ENCODE results near the gene TMEM130.

TMEM130 gene

DNA sequence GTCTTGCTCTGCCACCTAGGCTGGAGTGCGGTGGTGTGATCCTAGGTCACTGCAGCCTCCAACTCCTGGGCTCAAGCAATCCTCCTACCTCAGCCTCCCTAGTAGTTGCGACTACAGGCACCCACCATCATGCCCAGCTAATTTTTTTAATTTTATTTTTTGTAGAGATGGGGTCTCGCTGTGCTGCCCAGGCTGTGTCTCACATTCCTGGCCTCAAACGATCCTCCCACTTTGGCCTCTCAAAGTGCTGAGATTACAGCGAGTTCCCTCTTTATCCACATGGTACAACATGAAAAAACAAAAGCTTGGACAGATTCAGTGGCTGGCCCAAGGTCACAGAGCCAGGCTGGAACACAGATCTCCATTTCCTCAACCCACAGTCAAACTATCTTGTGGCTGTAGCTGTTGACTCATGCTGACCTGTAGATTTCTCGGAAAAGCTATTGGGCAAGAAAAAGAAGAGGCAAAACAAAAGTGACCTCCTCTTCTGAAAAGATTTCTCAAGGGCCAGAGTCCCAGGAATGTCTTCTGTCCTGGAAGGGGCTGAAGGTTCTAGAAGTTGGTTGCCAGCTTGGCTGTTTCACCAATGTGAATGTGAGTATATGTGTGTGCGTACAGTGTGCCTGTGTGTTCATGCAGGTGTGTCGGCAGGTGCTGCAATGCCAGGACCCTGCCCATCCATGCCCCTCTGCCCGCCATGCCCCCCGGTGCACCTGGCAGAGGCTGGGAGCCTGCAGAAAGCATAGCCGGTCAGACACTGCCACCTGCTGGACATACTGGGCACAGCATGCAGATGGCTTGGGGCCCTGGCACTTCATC, 28.4 kb downstream of the TMEM130 start:
- DNase-seq (ENCODE audit: low spot score): peak; percentile 84

- DNase-seq (ENCODE audit: low spot score): no peak
Measured at GRCh38 chr7:98840722-98841121, 29.1 kb downstream of the TMEM130 start.

GRCh38 chr7:98840096-98840495, 29.7 kb downstream of the TMEM130 start:
- DNase-seq (ENCODE audit: low spot score): no peak

- DNase-seq (ENCODE audit: low spot score): no peak
Measured at GRCh38 chr7:98837630-98837972, 32.2 kb downstream of the TMEM130 start.

GRCh38 chr7:98836811-98837629, 32.8 kb downstream of the TMEM130 start:
- DNase-seq (ENCODE audit: low spot score): no peak

DNA sequence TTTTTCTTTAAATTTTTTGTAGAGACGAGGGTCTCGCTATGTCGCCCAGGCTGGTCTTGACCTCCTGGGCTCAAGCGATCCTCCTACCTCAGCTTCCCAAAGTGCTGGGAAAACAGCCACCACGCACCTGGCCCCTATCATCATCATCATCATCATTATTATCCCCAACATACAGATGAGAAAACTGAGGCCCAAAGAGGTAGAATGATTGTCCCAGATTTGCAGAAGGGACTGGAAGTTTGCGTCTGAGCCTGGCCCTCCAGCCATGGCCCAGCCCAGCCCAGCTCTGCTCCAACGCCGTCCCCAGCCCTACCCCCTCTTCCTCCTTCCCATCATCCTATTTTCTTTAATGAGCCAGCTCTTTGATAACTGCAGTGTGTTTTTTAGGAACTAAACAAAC, 34.9 kb downstream of the TMEM130 start:
- DNase-seq (ENCODE audit: low spot score): no peak

- DNase-seq (ENCODE audit: low spot score): no peak
Measured at GRCh38 chr7:98833022-98833421, 36.8 kb downstream of the TMEM130 start.

GRCh38 chr7:98831641-98832221, 38.1 kb downstream of the TMEM130 start:
- DNase-seq (ENCODE audit: low spot score): no peak

GRCh38 chr7:98830972-98831548, 38.8 kb downstream of the TMEM130 start:
- DNase-seq (ENCODE audit: low spot score): no peak

- DNase-seq (ENCODE audit: low spot score): no peak
Measured at GRCh38 chr7:98828368-98828767, 41.4 kb downstream of the TMEM130 start.

GRCh38 chr7:98827258-98827657, 42.6 kb downstream of the TMEM130 start:
- DNase-seq (ENCODE audit: low spot score): no peak

DNA sequence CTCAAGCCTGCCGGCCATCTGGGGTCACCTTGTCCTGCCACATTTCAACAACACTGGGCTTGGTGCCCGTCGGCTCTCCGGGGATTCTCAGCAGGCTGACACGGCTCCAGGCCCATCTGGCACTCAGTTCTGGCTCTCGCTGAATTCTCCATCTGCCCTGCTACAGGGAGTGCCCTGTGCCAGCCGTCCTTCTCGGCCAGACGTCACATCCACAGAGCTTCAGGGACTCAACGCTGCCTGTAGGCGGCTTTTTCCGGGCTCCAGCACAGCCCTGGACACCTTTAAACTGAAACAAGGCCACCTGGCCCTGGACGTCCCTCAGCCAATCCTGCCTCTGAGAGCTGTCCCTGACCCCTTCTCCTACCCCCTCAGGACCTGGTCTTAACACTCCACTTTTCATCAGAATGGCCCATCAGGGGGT, 43.0 kb downstream of the TMEM130 start:
- peak; percentile 42 for DNase-seq (ENCODE audit: low spot score)

DNA sequence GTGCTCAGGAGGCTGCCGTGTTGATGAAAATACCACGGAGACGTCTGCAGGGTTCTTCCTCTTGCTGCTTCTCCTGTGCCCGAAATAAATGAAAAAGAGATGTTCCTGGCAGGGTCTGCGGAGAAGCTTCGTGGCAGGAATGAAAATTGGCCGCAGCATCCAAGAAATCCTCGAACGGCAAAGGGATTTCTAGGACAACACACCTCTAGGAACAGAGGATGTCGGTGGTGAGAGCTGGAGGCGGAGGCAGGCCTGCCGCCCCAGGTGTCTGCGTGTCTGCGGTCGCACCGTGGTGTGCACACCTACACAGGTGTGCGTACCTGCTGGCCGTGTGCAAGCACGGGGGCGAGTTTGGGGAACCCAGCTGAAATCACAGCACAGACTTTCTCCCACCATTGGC, 43.4 kb downstream of the TMEM130 start:
- no peak for DNase-seq (ENCODE audit: low spot score)

- no peak for DNase-seq (ENCODE audit: low spot score)
Measured at GRCh38 chr7:98823226-98823625, 46.6 kb downstream of the TMEM130 start.

GRCh38 chr7:98821348-98821747, 48.5 kb downstream of the TMEM130 start:
- DNase-seq (ENCODE audit: low spot score): no peak

GRCh38 chr7:98816967-98817710, 52.7 kb downstream of the TMEM130 start:
- DNase-seq (ENCODE audit: low spot score): no peak

DNA sequence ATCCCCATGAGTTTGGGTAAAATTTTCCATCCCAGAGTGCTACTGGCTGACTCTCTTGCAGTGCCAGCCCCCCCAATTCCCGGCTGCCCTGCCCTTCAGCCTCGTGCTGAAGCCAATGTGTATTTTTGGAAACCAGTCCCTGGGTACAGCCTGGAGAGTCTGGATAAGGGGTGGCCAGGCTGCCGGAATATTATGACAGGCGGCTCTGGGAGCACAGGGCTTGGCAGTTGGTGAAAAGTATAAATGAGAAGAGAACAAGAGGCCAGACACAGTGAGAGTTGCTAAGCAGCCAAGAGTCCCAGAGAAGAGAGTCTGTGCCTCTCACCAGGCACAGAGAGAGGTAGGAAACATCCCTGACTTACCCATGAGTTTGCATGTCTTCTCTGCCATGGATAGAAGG, 53.6 kb downstream of the TMEM130 start:
- no peak for DNase-seq (ENCODE audit: low spot score)

- DNase-seq (ENCODE audit: low spot score): no peak
Measured at GRCh38 chr7:98815313-98815712, 54.5 kb downstream of the TMEM130 start.

DNA sequence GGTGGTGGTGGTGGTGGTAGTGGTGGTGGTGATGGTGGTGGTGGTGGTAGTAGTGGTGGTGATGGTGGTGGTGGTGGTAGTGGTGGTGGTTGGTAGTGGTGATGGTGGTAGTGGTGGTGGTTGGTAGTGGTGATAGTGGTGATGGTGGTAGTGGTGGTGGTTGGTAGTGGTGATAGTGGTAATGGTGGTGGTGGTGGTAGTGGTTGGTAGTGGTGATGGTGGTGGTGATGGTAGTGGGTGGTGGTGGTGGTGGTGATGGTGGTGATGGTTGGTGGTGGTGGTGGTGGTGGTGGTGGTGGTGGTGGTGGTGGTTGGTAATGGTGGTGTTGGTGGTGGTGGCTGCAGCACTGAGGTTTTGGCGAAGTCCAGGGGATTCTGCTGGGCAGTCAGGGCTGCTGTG, 58.5 kb downstream of the TMEM130 start:
- no peak for DNase-seq (ENCODE audit: low spot score)

DNA sequence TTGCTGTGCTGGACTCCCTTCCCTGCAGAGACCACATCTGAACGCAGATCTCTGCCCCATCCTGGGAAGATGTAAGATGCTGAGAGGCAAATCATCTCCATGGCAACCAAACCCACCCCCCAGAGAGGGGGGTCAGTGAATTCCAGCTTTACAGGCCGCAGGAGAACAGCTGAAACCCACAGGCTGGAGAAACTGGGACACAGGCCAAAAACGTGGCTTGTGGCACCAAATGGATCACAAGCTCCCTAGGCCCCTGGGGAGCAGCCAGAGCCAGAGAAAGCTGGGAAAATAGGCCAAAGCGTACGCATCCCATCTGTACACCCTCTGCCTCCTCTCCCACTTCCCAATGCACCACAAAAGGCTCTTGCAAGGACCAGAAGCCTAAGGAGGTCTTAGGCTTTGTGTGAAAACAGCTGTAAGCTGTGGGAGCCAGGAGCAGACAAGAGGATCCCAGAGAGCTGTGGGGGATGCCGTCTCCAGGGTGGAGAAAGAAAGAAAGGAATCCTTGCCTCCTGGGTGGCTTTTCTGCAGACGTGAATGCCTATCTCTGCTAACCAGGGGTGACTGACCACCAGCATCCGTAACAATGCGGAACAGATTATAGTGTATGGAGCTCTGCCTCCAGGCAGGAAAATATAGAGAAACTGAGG, 59.5 kb downstream of the TMEM130 start:
- no peak for DNase-seq (ENCODE audit: low spot score)

DNA sequence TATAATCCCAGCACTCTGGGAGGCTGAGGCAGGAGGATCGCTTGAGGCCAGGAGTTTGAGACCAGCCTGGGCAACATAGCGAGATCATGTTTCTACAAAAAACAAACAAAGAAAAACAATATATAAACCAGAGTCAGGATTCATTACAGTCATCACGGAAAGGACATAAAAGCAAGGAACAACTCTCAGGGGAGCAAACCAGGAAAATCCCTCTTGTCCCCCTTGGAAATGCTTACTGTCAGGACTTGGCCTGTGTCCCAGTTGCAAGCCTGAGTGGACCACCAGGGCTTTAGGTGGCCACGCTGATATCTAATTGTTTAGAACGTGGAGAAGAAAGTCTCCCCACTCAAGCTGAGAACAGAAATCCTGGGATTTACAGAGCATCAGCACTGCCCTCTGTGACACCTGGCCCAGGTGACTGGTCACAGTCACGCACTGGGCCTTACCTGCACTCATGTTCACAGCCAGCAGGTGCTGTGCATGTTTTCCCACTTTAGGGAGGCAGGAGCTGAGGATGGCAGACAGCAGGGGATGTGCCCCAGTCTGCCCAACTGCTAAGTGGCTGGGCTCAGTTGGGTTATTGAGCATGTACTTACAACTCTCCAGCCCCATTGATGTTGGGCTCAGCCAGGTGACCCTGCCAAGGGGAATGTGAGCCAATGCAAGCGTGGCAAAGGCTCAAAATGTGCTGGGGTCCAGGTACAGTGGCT, 60.9 kb downstream of the TMEM130 start:
- DNase-seq (ENCODE audit: low spot score): no peak

All from GM03348 (cell line).